Activated CD8-positive, alpha-beta T cell treated with anti-CD3 and anti-CD28 coated beads for 36 hours (primary cell): ENCODE results near the gene ERGIC1. TPM values are rescaled to one million over a fixed set of nuclear protein-coding genes. Genes with fewer than 3 reads are reported as not detected.

Source experiments
- ATAC-seq: fragments of 200-7000 bp; cut with Tn5 transposase; one replicate; pipeline ENCODE4 v1.10.0; 2021; ENCODE audit warnings: mild to moderate bottlenecking, moderate library complexity
- CTCF ChIA-PET: fragments of 350-600 bp; sonication (Branson Sonifier 250); formaldehyde crosslinking; loops from one replicate; lab custom pipeline; 2021; ENCODE audit warnings: antibody characterized with exemption; lab: Charles Lee
- POLR2A ChIA-PET: fragments of 350-600 bp; sonication (Branson Sonifier 250); formaldehyde crosslinking; loops from one replicate; lab custom pipeline; 2021; ENCODE audit warnings: antibody characterized with exemption; lab: Charles Lee
- DNase-seq: peaks from one replicate; pipeline ENCODE4 v3.0.0-alpha.2; 2020
- H3K27ac Mint-ChIP-seq: one replicate; pipeline ENCODE4 v1.8.0; 2021; ENCODE audit warnings: mild to moderate bottlenecking, mixed read lengths
- H3K27me3 Mint-ChIP-seq: one replicate; pipeline ENCODE4 v1.8.0; 2021; ENCODE audit warnings: mixed read lengths
- H3K36me3 Mint-ChIP-seq: one replicate; pipeline ENCODE4 v1.8.0; 2021; ENCODE audit warnings: low read depth, mixed read lengths
- H3K4me1 Mint-ChIP-seq: one replicate; pipeline ENCODE4 v1.8.0; 2021; ENCODE audit warnings: low read depth, mixed read lengths
- H3K4me3 Mint-ChIP-seq: one replicate; pipeline ENCODE4 v1.8.0; 2021; ENCODE audit warnings: mild to moderate bottlenecking, moderate library complexity, mixed read lengths
- H3K9me3 Mint-ChIP-seq: one replicate; pipeline ENCODE4 v1.8.0; 2021; ENCODE audit warnings: mixed read lengths
- CTCF ChIP-seq: fragments of 200-600 bp; IDR thresholded peaks from one replicate; pipeline ENCODE4 v1.8.0; 2022; ENCODE audit warnings: antibody characterized with exemption, mild to moderate bottlenecking
- intact Hi-C: fragments of 100-400 bp; cut with micrococcal nuclease; formaldehyde crosslinking; loops from one replicate; pipeline ENCODE4 v1.10.0; 2022
- total RNA-seq, 2 experiments: library from RNA; stranded (reverse); gene quantifications; one replicate each; pipeline ENCODE4 v1.2.3, GENCODE V29; 2021

Gene ERGIC1
- total RNA-seq, 2 experiments from 2014 or later, result 56.1 to 57.0 TPM

- Mint-ChIP-seq H3K27ac (no peak overlapping the region), H3K36me3 (no peaks in the 10 kb centered on the region), H3K27me3 (no peaks in the 10 kb centered on the region), H3K4me3 (no peak overlapping the region), H3K4me1 (peaks cover 11% of the 10 kb centered on the region), H3K9me3 (no peaks in the 10 kb centered on the region)
- DNase-seq, result no peak
- no peak for TF ChIP-seq CTCF
- intact Hi-C loops, result no loop called here
- POLR2A ChIA-PET, result no interaction called here
- ATAC-seq, result no peak
- CTCF ChIA-PET, result interaction anchor here (1.0 to 1.1 kb wide), 3 partner anchors 58 to 160 kb away, joined by 3 read pairs; no protein-coding TSS in a partner anchor
Observed at GRCh38 chr5:172874647-172875504, 40.8 kb downstream of the ERGIC1 start.

- ChIA-PET POLR2A (no interaction called here), CTCF (interaction anchor here (1.0 to 1.1 kb wide), 3 partner anchors 57 to 161 kb away, joined by 3 read pairs; no protein-coding TSS in a partner anchor)
- Mint-ChIP-seq H3K4me3 (no peak overlapping the region), H3K27me3 (no peaks in the 10 kb centered on the region), H3K36me3 (no peaks in the 10 kb centered on the region), H3K9me3 (no peaks in the 10 kb centered on the region), H3K27ac (no peak overlapping the region), H3K4me1 (peaks cover 11% of the 10 kb centered on the region)
- no peak for TF ChIP-seq CTCF
- DNase-seq, result no peak
- intact Hi-C loops, result no loop called here
- ATAC-seq, result no peak
Observed at GRCh38 chr5:172875505-172876279, 41.6 kb downstream of the ERGIC1 start.

- intact Hi-C loops, result no loop called here
- no peaks in the 10 kb centered on the region for H3K9me3 Mint-ChIP-seq
- H3K4me1 Mint-ChIP-seq, result peaks cover 12% of the 10 kb centered on the region
- no peak for TF ChIP-seq CTCF
- H3K36me3 Mint-ChIP-seq, result no peaks in the 10 kb centered on the region
- ChIA-PET CTCF (no interaction called here), POLR2A (no interaction called here)
- no peaks in the 10 kb centered on the region for H3K27me3 Mint-ChIP-seq
- H3K27ac Mint-ChIP-seq, result no peak overlapping the region
- DNase-seq (no peak), ATAC-seq (no peak)
- H3K4me3 Mint-ChIP-seq, result no peak overlapping the region
Observed at GRCh38 chr5:172876578-172876977, 42.5 kb downstream of the ERGIC1 start.

GRCh38 chr5:172877466-172878260 is 43.6 kb downstream of the ERGIC1 start:
- no peaks in the 10 kb centered on the region for H3K36me3 Mint-ChIP-seq
- no peak for ATAC-seq
- POLR2A ChIA-PET, result no interaction called here
- CTCF ChIA-PET, result no interaction called here
- TF ChIP-seq CTCF, result no peak
- H3K4me3 Mint-ChIP-seq, result no peak overlapping the region
- intact Hi-C loops, result no loop called here
- no peak for DNase-seq
- H3K27ac Mint-ChIP-seq, result no peak overlapping the region
- no peaks in the 10 kb centered on the region for H3K27me3 Mint-ChIP-seq
- no peaks in the 10 kb centered on the region for H3K9me3 Mint-ChIP-seq
- H3K4me1 Mint-ChIP-seq, result peaks cover 14% of the 10 kb centered on the region
